Transverse colon (tissue), 4 donors: ENCODE data around the gene RNF5. TPM values are rescaled to one million over a fixed set of nuclear protein-coding genes. Genes with fewer than 3 reads are reported as not detected.

Source experiments
- DNase-seq: peaks from one replicate; pipeline ENCODE4 v3.0.0-alpha.2; 2019
- H3K27ac ChIP-seq, 4 donors: fragments of 200-600 bp; sonication (generic); 2 replicates each; pipeline ENCODE4 v1.5.1; 2016 to 2018; ENCODE audit warnings: inconsistent platforms in 4 of 4
- H3K27me3 ChIP-seq: fragments of 200-600 bp; sonication (generic); 2 replicates; pipeline ENCODE4 v1.5.1; 2017; ENCODE audit warnings: inconsistent platforms
- H3K36me3 ChIP-seq, 4 donors: fragments of 200-600 bp; sonication (generic); 2 replicates each; pipeline ENCODE4 v1.5.1; 2017 to 2019; ENCODE audit warnings: inconsistent platforms in 4 of 4
- H3K4me1 ChIP-seq, 4 donors: fragments of 200-600 bp; sonication (generic); 2 replicates each; pipeline ENCODE4 v1.5.1; 2017 to 2020; ENCODE audit warnings: inconsistent platforms in 4 of 4
- H3K4me3 ChIP-seq, 4 donors: fragments of 200-600 bp; sonication (generic); 1 replicate in 1 of 4; 2 replicates in 3 of 4; pipeline versions ENCODE4 v1.5.1 to v1.6.1; 2017 to 2019; ENCODE audit warnings: inconsistent platforms in 4 of 4
- H3K9me3 ChIP-seq, 2 donors: fragments of 200-600 bp; sonication (generic); 2 replicates each; pipeline ENCODE4 v1.5.1; 2017 to 2019; ENCODE audit warnings: inconsistent platforms in 2 of 2
- EP300 ChIP-seq: sonication (generic); formaldehyde crosslinking; IDR thresholded peaks from one replicate; pipeline ENCODE4 v1.6.1; 2017; ENCODE audit warnings: antibody characterized with exemption, low read depth
- POLR2A ChIP-seq: fragments of 450-650 bp; IDR thresholded peaks from one replicate; pipeline ENCODE4 v1.6.1; 2016; ENCODE audit warnings: antibody characterized with exemption, mild to moderate bottlenecking, moderate library complexity
- POLR2AphosphoS5 ChIP-seq, 3 donors: sonication (generic); formaldehyde crosslinking; IDR thresholded peaks; one replicate each; pipeline ENCODE4 v1.6.1; 2016; ENCODE audit warnings: antibody characterized with exemption in 3 of 3
- WGBS, 2 donors: methylation state at CpG; one replicate each; pipeline ENCODE4 v1.1.5; 2018; ENCODE audit warnings: low coverage in 1 of 2; 5-methylcytosine and 5-hydroxymethylcytosine counted together
- in situ Hi-C, 4 donors: fragments of 200-750 bp; cut with MboI; loops; one replicate each; pipeline versions ENCODE4 v1.15.0 to v1.15.1; 2017; ENCODE audit warnings: low sequenced_read_pairs in 3 of 4, low pct_ligation_motif_present in 1 of 4, low pct_unique_long_range_greater_than_20kb in 1 of 4
- intact Hi-C: fragments of 100-400 bp; cut with DNase I; formaldehyde crosslinking; loops from one replicate; pipeline ENCODE4 v1.15.1; 2023; ENCODE audit warnings: low total_unique reads
- total RNA-seq, 4 donors: library from RNA; depleted of rRNA; stranded (reverse); fragments of >200 nt; gene quantifications; one replicate each; pipeline ENCODE4 v1.1.0, GENCODE V29; 2016
- TF ChIP-seq, protein P1 (sequence below), 5 experiments: fragments of 200-600 bp in 3 of 5; fragments of 450-650 bp in 2 of 5; sonication (generic) in 3 of 5; IDR thresholded peaks; 1 replicate in 2 of 5; 2 replicates in 3 of 5; pipeline ENCODE4 v1.5.1; 2016 to 2017; ENCODE audit warnings: antibody characterized with exemption in 5 of 5, inconsistent platforms in 3 of 5, mild to moderate bottlenecking in 2 of 5, moderate library complexity in 1 of 5

Gene RNF5
- total RNA-seq, 4 donors from 2014 or later = 36.0 to 212 (median 120) TPM

DNA sequence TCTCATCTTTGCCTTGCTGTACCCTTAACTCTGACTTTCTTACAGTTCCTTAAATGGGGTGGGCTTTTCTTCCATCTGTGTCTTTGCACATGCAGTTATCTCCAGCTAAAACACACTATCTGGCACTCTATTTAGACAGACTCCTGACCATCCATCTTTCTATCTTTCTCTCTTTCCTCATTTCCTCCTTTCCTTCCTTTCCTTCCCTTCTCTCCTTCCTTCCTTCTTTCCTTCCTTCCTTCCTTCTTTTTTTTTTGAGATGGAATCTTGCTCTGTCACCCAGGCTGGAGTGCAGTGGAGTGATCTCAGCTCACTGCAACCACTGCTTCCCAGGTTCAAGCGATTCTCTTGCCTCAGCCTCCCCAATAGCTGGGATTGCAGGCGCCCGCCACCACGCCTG, 37.4 kb downstream of the RNF5 start:
- no peak overlapping the region for H3K4me3 ChIP-seq
- no peaks in the 10 kb centered on the region for H3K9me3 ChIP-seq
- H3K27ac ChIP-seq = no peak overlapping the region
- in situ Hi-C loops = no loop called here
- no peak for TF ChIP-seq POLR2AphosphoS5 (IDR thresholded peaks at IDR 0.05)
- TF ChIP-seq, protein P1, sequence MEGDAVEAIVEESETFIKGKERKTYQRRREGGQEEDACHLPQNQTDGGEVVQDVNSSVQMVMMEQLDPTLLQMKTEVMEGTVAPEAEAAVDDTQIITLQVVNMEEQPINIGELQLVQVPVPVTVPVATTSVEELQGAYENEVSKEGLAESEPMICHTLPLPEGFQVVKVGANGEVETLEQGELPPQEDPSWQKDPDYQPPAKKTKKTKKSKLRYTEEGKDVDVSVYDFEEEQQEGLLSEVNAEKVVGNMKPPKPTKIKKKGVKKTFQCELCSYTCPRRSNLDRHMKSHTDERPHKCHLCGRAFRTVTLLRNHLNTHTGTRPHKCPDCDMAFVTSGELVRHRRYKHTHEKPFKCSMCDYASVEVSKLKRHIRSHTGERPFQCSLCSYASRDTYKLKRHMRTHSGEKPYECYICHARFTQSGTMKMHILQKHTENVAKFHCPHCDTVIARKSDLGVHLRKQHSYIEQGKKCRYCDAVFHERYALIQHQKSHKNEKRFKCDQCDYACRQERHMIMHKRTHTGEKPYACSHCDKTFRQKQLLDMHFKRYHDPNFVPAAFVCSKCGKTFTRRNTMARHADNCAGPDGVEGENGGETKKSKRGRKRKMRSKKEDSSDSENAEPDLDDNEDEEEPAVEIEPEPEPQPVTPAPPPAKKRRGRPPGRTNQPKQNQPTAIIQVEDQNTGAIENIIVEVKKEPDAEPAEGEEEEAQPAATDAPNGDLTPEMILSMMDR (IDR thresholded peaks at IDR 0.05) = no peak
- TF ChIP-seq EP300 = no peak
- no peak for TF ChIP-seq POLR2A
- no peaks in the 10 kb centered on the region for H3K4me1 ChIP-seq
- H3K27me3 ChIP-seq = no peaks in the 10 kb centered on the region
- intact Hi-C loops = no loop called here
- 91 to 93% methylated on average over 4 of the region's 4 CpGs for WGBS, 2 donors
- H3K36me3 ChIP-seq = no peaks in the 10 kb centered on the region
- DNase-seq = no peak

DNA sequence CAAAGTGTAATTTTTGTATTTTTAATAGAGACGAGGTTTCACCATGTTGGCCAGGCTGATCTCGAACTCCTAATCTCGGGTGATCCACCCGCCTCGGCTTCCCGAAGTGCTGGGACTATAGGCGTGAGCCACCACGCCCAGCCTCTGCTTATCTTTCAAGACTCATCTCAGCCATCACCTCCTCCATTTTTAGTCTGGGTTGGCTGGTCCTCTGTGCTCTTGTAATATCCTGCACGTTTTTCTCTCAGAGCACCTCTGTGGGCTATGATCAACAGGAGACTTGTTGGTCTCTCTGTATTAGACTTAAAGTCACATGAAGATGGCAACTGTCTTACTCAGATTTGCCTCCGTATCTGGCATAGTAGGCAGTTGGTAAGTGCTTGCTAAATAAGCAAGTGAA, 38.1 kb downstream of the RNF5 start:
- WGBS, 2 donors = 82 to 87% methylated on average over 8 to 10 of the region's 10 CpGs
- Histone ChIP-seq H3K27me3 (no peaks in the 10 kb centered on the region), H3K9me3 (no peaks in the 10 kb centered on the region), H3K4me1 (no peaks in the 10 kb centered on the region), H3K27ac (no peak overlapping the region), H3K4me3 (no peak overlapping the region), H3K36me3 (no peaks in the 10 kb centered on the region)
- DNase-seq = no peak
- in situ Hi-C loops (no loop called here), intact Hi-C loops (no loop called here)
- TF ChIP-seq, protein P1 (IDR thresholded peaks at IDR 0.05) = no peak
- no peak for TF ChIP-seq EP300
- TF ChIP-seq POLR2A = no peak
- TF ChIP-seq POLR2AphosphoS5 (IDR thresholded peaks at IDR 0.05) = no peak

DNA sequence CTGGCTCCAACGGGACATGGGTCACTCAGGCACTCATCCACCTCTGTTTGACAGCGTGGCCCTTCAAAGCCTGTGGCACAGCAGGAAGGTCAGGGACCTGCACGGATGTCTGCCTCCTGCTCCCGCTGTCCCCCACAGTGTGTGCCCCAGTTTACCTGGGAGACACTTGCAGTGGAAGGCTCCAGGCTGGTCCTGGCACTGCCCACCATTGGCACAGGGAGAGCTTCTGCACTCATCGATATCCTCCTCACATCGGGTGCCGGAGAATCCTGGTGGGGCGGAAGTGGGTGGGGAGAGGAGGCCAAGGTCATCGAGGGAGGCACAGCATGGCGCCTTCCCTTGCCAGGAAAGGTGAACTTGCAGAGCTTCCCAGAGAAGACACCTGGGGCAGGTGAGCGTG, 38.8 kb downstream of the RNF5 start:
- H3K36me3 ChIP-seq = no peaks in the 10 kb centered on the region
- no peak overlapping the region for H3K27ac ChIP-seq
- TF ChIP-seq POLR2AphosphoS5 (IDR thresholded peaks at IDR 0.05) (no peak), POLR2A (no peak), EP300 (no peak)
- TF ChIP-seq, protein P1 (IDR thresholded peaks at IDR 0.05) = no peak
- no peaks in the 10 kb centered on the region for H3K27me3 ChIP-seq
- H3K4me3 ChIP-seq = no peak overlapping the region
- 91% methylated on average over 11 of the region's 11 CpGs; no CpG with 5 or more reads in 1 of the 2 donors for WGBS, 2 donors
- in situ Hi-C loops (no loop called here), intact Hi-C loops (no loop called here)
- H3K4me1 ChIP-seq = no peaks in the 10 kb centered on the region
- H3K9me3 ChIP-seq = no peaks in the 10 kb centered on the region
- no peak for DNase-seq

DNA sequence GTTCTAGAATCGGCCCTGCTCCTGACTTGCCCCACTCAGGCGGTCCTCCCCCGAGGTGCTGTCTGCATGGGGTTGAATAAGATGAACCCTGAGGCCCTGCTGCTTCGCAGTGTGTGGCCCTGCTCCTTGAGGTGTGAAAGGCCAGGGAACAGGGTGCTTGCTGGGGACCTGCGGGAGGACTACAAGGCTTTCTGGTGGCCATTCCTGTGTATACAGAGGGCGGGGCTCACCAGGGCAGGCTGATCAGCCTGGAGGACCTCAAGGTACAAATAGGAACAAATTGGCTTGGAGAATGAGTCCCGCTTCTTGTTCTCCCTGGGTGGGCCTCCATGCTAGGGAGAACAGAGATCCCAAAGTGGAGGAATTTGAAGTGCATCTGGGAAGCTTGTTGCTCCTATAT, 40.0 kb downstream of the RNF5 start:
- DNase-seq = no peak
- in situ Hi-C loops = no loop called here
- TF ChIP-seq POLR2A = no peak
- TF ChIP-seq EP300 = no peak
- intact Hi-C loops = no loop called here
- Histone ChIP-seq H3K9me3 (no peaks in the 10 kb centered on the region), H3K27ac (no peak overlapping the region), H3K4me3 (no peak overlapping the region), H3K36me3 (no peaks in the 10 kb centered on the region), H3K27me3 (no peaks in the 10 kb centered on the region), H3K4me1 (no peaks in the 10 kb centered on the region)
- 73% methylated on average over 4 of the region's 7 CpGs; no CpG with 5 or more reads in 1 of the 2 donors for WGBS, 2 donors

DNA sequence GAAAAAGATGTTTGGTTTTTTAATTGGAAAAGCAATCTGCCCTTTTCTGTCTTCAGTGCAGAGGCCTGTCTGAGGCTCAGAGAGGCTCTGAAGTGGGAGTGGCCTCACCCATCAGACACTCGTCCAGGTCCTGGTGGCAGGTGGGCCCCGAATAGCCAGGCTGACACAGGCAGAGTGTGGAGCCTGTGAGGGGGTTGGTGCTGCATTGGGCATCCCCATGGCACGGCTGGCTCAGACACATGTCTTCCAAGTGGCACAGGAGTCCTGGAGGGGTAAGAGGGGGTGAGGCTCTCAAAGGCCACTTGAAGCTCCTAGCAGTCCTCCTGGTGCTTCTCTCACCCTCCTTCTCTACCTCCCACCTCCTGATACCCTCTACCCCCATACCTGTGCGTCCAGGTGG, 41.8 kb downstream of the RNF5 start:
- no peak overlapping the region for H3K27ac ChIP-seq

More for the DNA sequence above, 41.8 kb downstream of the RNF5 start:
- H3K9me3 ChIP-seq = no peaks in the 10 kb centered on the region
- intact Hi-C loops = no loop called here
- no peaks in the 10 kb centered on the region for H3K36me3 ChIP-seq
- no peak overlapping the region for H3K4me3 ChIP-seq
- no peaks in the 10 kb centered on the region for H3K27me3 ChIP-seq
- WGBS, 2 donors = 74% methylated on average over 4 of the region's 4 CpGs; no CpG with 5 or more reads in 1 of the 2 donors
- TF ChIP-seq EP300 = no peak
- TF ChIP-seq POLR2A = no peak
- no peak for TF ChIP-seq POLR2AphosphoS5 (IDR thresholded peaks at IDR 0.05)
- TF ChIP-seq, protein P1 (IDR thresholded peaks at IDR 0.05) = no peak
- in situ Hi-C loops = no loop called here
- DNase-seq = no peak
- no peaks in the 10 kb centered on the region for H3K4me1 ChIP-seq
